ENCODE measurements around the gene SLC9A1.

The SLC9A1 gene

DNA sequence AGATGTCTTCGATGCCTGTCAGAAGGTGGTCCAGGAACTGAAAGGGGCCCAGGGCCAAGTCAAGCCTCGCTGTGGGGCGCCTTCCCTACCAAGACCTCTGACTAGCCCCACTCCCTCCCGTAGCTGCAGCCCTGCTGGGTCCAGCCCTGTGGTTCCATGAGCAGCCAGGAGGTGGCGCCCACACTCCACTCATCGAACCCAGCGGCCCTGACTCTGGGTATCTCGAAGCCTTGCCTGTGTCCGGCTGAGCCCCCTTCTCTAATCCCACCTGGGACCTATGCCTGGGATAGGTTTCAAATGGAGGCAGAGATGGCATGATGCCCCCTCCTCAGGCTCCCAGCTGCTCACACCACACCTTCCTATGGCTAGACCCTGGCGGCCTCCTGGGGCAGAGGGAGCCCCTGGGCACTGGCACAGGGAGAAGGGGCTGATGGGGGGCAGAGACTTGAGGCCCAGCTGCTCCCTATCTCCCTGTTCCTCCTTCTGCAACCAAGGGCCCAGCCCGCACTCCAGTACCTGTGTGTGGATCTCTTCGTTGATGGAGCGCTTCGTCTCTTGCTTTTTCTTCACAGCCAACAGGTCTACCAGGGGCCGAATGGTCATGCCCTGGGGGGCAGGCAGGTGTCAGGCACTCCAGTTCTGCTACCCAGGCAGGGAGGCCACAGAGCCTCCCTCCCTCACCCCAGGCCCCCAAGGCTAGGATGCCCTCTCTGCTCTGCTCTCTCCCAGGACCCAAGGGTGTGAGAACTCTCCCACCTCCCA, 52.0 kb downstream of the SLC9A1 start:
- peak; percentile 65 for DNase-seq (ENCODE audit: low spot score)

DNA sequence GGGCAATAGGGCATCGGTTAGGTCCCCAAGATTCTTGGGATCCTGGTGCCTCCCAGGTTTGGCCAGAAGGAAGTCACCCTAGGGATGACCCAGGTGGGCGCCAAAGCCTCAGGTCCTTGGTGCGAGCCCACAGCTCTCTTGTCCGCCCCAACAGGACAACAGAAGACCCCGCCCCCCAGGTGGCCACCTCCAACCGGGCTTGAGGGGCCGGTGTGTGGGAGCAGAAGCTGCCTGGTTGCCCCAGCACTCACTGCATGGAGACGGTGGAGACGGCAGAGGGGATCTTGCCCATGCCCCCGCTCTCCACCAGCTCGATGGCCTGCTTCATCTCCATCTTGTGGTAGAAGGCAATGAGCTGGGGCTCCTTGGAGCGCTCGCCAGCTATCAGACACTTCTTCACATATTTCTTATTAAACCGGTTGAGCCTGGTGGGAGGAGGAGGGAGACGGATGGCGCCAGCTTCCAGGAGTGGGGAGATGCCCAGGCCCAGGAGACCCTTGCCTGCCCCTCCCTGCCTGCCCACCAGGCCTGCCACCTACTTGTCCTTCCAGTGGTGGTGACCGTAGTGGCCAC, 52.7 kb downstream of the SLC9A1 start:
- no peak for DNase-seq (ENCODE audit: low spot score)

DNA sequence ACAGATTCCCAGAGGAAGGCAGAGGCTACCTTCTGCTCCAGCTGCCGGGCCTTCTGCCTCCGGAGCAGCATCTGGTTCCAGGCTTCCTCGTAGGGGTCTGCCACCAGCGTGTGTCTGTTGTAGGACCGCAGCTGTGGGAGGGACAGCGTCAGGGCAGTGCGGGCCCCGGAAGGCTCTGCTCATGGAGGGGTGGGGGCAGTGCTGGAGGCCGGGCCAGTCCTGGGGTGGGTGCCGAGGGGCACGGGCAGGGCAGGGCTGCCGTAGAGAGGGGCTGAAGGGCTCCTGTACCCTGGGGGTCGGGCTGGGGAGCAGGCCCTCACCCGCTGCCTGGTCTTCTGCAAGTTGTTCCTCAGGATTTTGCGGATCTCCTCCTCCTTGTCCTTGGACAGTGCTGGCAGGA, 53.2 kb downstream of the SLC9A1 start:
- no peak for DNase-seq (ENCODE audit: low spot score)

DNA sequence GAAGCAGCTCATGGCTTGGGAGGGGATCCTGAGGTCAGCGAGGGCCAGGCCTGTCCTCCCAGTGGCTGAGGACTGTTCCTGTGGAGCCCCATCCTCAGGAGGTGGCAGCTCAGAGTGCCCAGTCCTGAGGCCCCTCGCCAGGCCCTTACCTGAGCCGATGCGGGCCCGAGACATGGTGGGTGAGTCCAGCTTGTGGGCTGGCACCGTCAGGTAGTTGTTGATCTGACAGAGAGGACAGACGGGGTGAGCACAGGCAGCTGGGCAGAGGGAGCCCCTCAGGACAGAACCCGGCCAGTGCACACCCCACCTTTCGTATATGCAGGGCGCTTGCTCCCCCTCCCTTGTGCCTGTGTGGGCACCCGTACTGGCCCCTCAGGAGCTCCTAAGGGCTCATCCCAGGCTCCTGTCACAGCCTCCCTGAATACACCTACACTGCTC, 53.9 kb downstream of the SLC9A1 start:
- DNase-seq (ENCODE audit: low spot score): no peak

DNA sequence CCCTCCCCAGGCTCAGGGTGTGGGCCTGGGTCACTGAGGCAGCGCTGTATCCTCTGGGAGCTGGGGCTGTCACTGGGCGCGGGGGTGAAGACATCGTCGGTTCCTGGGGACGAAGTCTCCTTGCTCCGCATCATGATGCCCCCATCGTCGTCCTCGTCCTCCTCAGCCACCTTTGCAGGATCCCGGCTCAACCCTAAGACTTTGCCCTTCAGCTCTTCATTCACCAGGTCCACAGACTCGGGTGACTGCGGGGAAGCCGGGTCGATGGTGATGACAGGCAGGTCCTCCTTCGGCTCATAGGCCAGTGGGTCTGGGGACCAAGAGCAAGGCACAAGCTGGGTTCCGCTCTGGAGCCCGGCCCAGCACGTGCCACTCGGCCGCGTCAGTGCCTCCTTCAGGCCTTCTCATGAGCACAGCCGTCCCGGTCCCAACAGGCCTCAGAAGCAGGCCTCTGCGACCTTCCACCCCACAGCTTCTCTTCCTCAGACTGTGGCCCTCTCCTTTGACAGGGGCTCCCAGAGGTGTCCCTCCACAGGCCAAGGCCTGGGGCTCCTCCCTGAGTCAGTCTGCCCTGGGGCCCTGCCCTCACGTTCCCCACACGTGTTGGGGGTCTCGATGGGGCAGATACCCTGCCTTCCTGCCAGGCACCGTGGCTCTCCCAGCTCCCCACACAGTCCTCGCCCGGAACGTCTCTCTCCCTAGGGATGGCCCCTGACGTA, 54.4 kb downstream of the SLC9A1 start:
- no peak for DNase-seq (ENCODE audit: low spot score)

- peak; percentile 13 for DNase-seq (ENCODE audit: low spot score)
These were observed 55.2 kb downstream of the SLC9A1 start for GRCh38 chr1:27099587-27100334.

DNA sequence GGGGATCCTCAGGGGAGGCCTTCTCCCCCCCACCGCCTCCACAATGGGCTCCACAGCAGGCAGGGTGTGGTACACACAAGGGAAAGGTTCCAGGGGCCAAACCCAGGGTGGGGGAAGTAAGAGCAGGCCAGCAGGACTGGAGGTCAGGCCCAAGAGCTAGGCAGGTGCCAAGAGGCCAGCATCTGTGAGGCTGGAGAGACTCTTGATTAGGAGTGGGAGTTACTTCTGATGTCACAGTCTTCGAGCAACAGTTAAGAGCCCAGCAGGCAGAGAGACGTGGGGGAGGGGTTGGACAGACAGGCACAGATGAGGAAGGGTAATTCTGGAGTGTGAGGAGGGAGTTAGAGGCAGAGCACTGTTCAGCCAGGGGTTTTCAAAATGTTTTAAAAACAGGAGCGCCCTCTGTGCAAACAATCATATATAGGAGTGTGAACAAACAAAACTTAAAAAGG, 55.8 kb downstream of the SLC9A1 start:
- no peak for DNase-seq (ENCODE audit: low spot score)

DNA sequence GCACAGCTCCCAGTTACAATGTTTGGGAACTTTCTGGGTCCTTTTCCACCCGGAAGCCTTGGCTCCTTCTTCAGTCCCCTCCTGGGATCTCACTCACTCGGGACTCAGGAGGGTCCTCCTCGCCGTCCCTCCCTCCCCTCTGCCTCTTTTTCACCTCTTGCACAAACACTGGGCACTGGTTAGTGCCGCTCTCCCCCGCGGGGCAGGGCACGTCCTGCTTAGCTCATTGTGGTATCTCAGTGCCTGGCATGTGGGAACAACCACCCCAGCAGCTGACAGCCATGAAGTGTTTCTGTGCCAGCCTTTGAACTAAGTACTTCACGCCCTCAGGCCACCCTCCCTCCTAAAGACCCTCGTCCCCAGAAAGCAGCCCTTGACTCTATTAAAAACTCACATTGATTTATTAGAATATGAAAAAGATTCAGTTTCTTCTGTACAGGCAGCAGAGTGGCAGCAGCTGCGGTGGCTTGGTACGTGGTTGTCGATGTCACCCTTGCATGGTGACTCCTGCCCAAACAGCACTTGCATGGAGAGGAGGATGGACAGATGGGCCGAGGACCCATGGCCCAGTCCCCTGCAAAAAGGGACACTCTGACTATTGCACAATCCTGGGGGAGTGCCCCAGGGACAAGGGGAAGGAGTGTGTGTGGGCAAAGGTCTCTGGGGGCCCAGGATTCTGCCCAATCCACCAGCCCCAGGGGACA, 56.3 kb downstream of the SLC9A1 start:
- DNase-seq (ENCODE audit: low spot score): no peak

- DNase-seq (ENCODE audit: low spot score): peak; percentile 69
These were observed 57.4 kb downstream of the SLC9A1 start for GRCh38 chr1:27097484-27097917.

GRCh38 chr1:27095576-27095975, 59.3 kb downstream of the SLC9A1 start:
- no peak for DNase-seq (ENCODE audit: low spot score)

- no peak for DNase-seq (ENCODE audit: low spot score)
These were observed 62.0 kb downstream of the SLC9A1 start for GRCh38 chr1:27092888-27093287.

GRCh38 chr1:27090911-27091310, 64.0 kb downstream of the SLC9A1 start:
- no peak for DNase-seq (ENCODE audit: low spot score)

GRCh38 chr1:27087371-27088220, 67.3 kb downstream of the SLC9A1 start:
- DNase-seq (ENCODE audit: low spot score): no peak

- DNase-seq (ENCODE audit: low spot score): no peak
These were observed 68.3 kb downstream of the SLC9A1 start for GRCh38 chr1:27086628-27087027.

GRCh38 chr1:27086026-27086425, 68.9 kb downstream of the SLC9A1 start:
- DNase-seq (ENCODE audit: low spot score): no peak

DNA sequence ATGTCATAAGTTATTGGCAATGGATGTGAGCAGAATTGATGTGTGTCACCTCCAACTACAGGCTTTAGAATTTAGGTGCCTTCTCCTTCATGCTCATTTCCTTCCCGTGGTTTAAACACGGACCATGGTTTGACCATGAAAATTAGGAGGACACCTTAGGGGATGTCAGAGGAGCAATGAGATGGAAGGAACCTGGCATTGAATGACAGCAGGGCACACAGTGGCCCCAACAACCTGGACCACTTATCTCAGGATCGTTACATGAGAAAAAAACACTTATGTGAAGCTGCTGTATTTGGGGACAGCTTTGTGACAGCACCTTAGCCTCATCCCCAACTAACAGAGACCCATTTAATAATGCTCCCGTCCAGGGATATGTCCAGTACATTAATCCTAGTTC, 70.8 kb downstream of the SLC9A1 start:
- no peak for DNase-seq (ENCODE audit: low spot score)

DNA sequence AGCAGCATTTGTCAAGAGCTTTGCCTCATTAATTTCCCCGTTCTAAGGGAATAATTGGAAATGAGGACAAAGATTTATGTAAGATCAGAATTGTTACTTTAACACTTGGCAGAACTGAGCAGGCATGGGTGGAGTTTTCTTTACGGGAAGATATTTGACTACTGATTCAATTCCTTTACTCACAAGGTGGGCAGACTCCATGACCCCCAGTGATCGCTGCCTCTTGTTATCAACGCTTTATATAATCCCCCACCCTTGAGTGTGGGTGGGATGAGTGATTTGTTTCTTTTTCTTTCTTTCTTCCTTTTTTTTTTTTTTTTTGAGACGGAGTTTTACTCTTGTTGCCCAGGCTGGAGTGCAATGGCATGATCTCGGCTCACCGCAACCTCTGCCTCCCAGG, 77.0 kb downstream of the SLC9A1 start:
- no peak for DNase-seq (ENCODE audit: low spot score)

GRCh38 chr1:27076803-27077202, 78.1 kb downstream of the SLC9A1 start:
- no peak for DNase-seq (ENCODE audit: low spot score)

- peak; percentile 21 for DNase-seq (ENCODE audit: low spot score)
These were observed 80.6 kb downstream of the SLC9A1 start for GRCh38 chr1:27074175-27074780.

- no peak for DNase-seq (ENCODE audit: low spot score)
These were observed 83.9 kb downstream of the SLC9A1 start for GRCh38 chr1:27071049-27071416.

Measured in COLO829 (cell line).